A549 (cell line): ENCODE data around the gene NRXN3. TPM values are rescaled to one million over a fixed set of nuclear protein-coding genes. Genes with fewer than 3 reads are reported as not detected.

Experiments used
- ATAC-seq, 2 experiments: fragments of 200-7000 bp in 1 of 2; fragments of >200 bp in 1 of 2; cut with Nextera tagmentation in 1 of 2; cut with Tn5 transposase in 1 of 2; 3 replicates each; pipeline versions ENCODE4 v1.8.0 to v1.9.1; 2018 to 2020; ENCODE audit warnings: mild to moderate bottlenecking in 1 of 2, moderate library complexity in 1 of 2
- CTCF ChIA-PET: fragments of 300-600 bp; sonication (Branson Sonifier 250); formaldehyde crosslinking; extraction: SDS; loops from one replicate; lab custom pipeline; 2021; ENCODE audit warnings: antibody characterized with exemption, inconsistent platforms; lab: Yijun Ruan, JAX
- POLR2A ChIA-PET: fragments of 350-600 bp; formaldehyde crosslinking; extraction: SDS; loops from one replicate; lab custom pipeline; 2021; ENCODE audit warnings: antibody characterized with exemption, inconsistent platforms; lab: Yijun Ruan, JAX
- DNase-seq, 2 experiments: peaks; one replicate each; pipeline versions ENCODE4 v3.0.0 to v3.0.0-alpha.2; 2011 to 2016; ENCODE audit warnings: low read depth in 1 of 2, low spot score in 1 of 2
- FAIRE-seq: peaks from 2 replicates; lab custom pipeline; 2011; peaks lifted over from hg19 to GRCh38; lab: Jason Lieb, UNC
- H3K27ac ChIP-seq, 2 experiments: fragments of >200 bp; sonication (Bioruptor Twin); formaldehyde crosslinking; 3 replicates each; pipeline ENCODE4 v1.5.1; 2016 to 2017
- H3K4me1 ChIP-seq: fragments of >200 bp; sonication (Bioruptor Twin); formaldehyde crosslinking; 3 replicates; pipeline ENCODE4 v1.6.1; 2016
- H3K4me2 ChIP-seq: fragments of >200 bp; sonication (Bioruptor Twin); formaldehyde crosslinking; 3 replicates; pipeline ENCODE4 v1.6.1; 2016
- H3K4me3 ChIP-seq: fragments of >200 bp; sonication (Bioruptor Twin); formaldehyde crosslinking; 3 replicates; pipeline ENCODE4 v1.5.1; 2016
- H3K9me3 ChIP-seq: fragments of >200 bp; sonication (Bioruptor Twin); formaldehyde crosslinking; 3 replicates; pipeline ENCODE4 v1.6.1; 2016
- CHD4 ChIP-seq: fragments of 200-600 bp; sonication (generic); IDR thresholded peaks from 2 replicates; pipeline ENCODE4 v1.6.1; 2016; ENCODE audit warnings: antibody characterized with exemption, mild to moderate bottlenecking, borderline replicate concordance
- EHMT2 ChIP-seq: fragments of 200-600 bp; sonication (generic); IDR thresholded peaks from 2 replicates; pipeline ENCODE4 v1.6.1; 2016; ENCODE audit warnings: antibody characterized with exemption, low read depth, mild to moderate bottlenecking, moderate library complexity
- ELK1 ChIP-seq: fragments of 150-350 bp; IDR thresholded peaks from 2 replicates; pipeline ENCODE4 v1.6.1; 2014; ENCODE audit warnings: low read depth, mild to moderate bottlenecking, low read length
- EP300 ChIP-seq, 2 experiments: fragments of >200 bp; sonication (Bioruptor Twin); formaldehyde crosslinking; IDR thresholded peaks; 2 replicates in 1 of 2; 3 replicates in 1 of 2; pipeline ENCODE4 v1.6.1; 2016 to 2017
- ESRRA ChIP-seq: fragments of 150-350 bp; IDR thresholded peaks from 2 replicates; pipeline ENCODE4 v1.6.1; 2014; ENCODE audit warnings: mild to moderate bottlenecking, low read length, borderline replicate concordance
- FOXS1 ChIP-seq: fragments of 250-450 bp; sonication (Bioruptor Pico); IDR thresholded peaks from 2 replicates; pipeline ENCODE4 v1.5.0; 2020; ENCODE audit warnings: mild to moderate bottlenecking, moderate library complexity
- HDAC2 ChIP-seq: fragments of 200-600 bp; sonication (generic); IDR thresholded peaks from 2 replicates; pipeline ENCODE4 v1.6.1; 2016
- HMGXB4 ChIP-seq: fragments of 250-450 bp; sonication (Bioruptor Pico); IDR thresholded peaks from 2 replicates; pipeline ENCODE4 v1.5.0; 2021; ENCODE audit warnings: mild to moderate bottlenecking, moderate library complexity, borderline replicate concordance
- HOXA7 ChIP-seq: fragments of 250-450 bp; sonication (Bioruptor Pico); IDR thresholded peaks from 2 replicates; pipeline ENCODE4 v1.5.0; 2020; ENCODE audit warnings: mild to moderate bottlenecking, moderate library complexity
- HOXB13 ChIP-seq: fragments of 250-450 bp; sonication (Bioruptor Pico); IDR thresholded peaks from 2 replicates; pipeline ENCODE4 v1.5.0; 2020; ENCODE audit warnings: low read depth, mild to moderate bottlenecking, moderate library complexity
- JUNB ChIP-seq: fragments of >200 bp; sonication (Bioruptor Twin); formaldehyde crosslinking; IDR thresholded peaks from 2 replicates; pipeline ENCODE4 v1.6.1; 2016
- KDM1A ChIP-seq: fragments of 200-600 bp; sonication (generic); IDR thresholded peaks from 2 replicates; pipeline ENCODE4 v1.6.1; 2016; ENCODE audit warnings: low read depth, mild to moderate bottlenecking
- MAFK ChIP-seq: fragments of 450-650 bp; IDR thresholded peaks from 2 replicates; pipeline ENCODE4 v1.6.1; 2014; ENCODE audit not compliant: partially characterized antibody
- MAZ ChIP-seq: fragments of 150-350 bp; IDR thresholded peaks from 2 replicates; pipeline ENCODE4 v1.6.1; 2014; ENCODE audit warnings: antibody characterized with exemption, low read depth, low read length, borderline replicate concordance
- NFE2L2 ChIP-seq: fragments of 150-350 bp; conservative IDR thresholded peaks from 2 replicates; pipeline ENCODE4 v1.6.1; 2014; ENCODE audit warnings: low read length
- RARB ChIP-seq: fragments of 250-450 bp; sonication (Bioruptor Pico); IDR thresholded peaks from 2 replicates; pipeline ENCODE4 v1.8.0; 2021; ENCODE audit warnings: mild to moderate bottlenecking, moderate library complexity
- RCOR1 ChIP-seq: fragments of 150-350 bp; IDR thresholded peaks from 2 replicates; pipeline ENCODE4 v1.6.1; 2014; ENCODE audit warnings: antibody characterized with exemption, low read length, low read depth
- RNF2 ChIP-seq: fragments of 200-600 bp; sonication (generic); IDR thresholded peaks from 2 replicates; pipeline ENCODE4 v1.6.1; 2016; ENCODE audit warnings: low read depth, mild to moderate bottlenecking, antibody characterized with exemption, moderate library complexity, borderline replicate concordance
- SMC3 ChIP-seq: fragments of >200 bp; sonication (Bioruptor Twin); formaldehyde crosslinking; IDR thresholded peaks from 3 replicates; pipeline ENCODE4 v1.6.1; 2018; ENCODE audit warnings: inconsistent platforms
- SREBF2 ChIP-seq: fragments of 450-650 bp; IDR thresholded peaks from 2 replicates; pipeline ENCODE4 v1.6.1; 2014; ENCODE audit warnings: mild to moderate bottlenecking, moderate library complexity
- ZC3H11A ChIP-seq: fragments of 450-650 bp; IDR thresholded peaks from 2 replicates; pipeline ENCODE4 v1.6.1; 2014; ENCODE audit warnings: antibody characterized with exemption, mild to moderate bottlenecking
- ZFP36 ChIP-seq: fragments of 450-650 bp; IDR thresholded peaks from 2 replicates; pipeline ENCODE4 v1.6.1; 2014; ENCODE audit warnings: borderline replicate concordance; ENCODE audit not compliant: partially characterized antibody
- WGBS: methylation state at CpG from one replicate; pipeline ENCODE4 v1.1.6; 2017; ENCODE audit errors: missing lambda C conversion rate; 5-methylcytosine and 5-hydroxymethylcytosine counted together
- polyA plus RNA-seq, 4 experiments: library from polyadenylated mRNA; depleted of rRNA in 3 of 4; stranded (reverse); fragments of >200 nt; fragmentation: RNase III in 1 of 4; extraction: RNeasy Plus Mini Kit Qiagen cat#74134 plus additional on column Dnase treatment in 1 of 4; gene quantifications; 2 replicates in 3 of 4; 3 replicates in 1 of 4; pipeline ENCODE4 v1.2.3, GENCODE V29; 2011 to 2017
- TF ChIP-seq, protein P1 (sequence below): IDR thresholded peaks from 2 replicates; pipeline ENCODE4 v1.6.1; 2012; ENCODE audit warnings: low read depth, borderline replicate concordance
- TF ChIP-seq, protein P2 (sequence below): fragments of 250-450 bp; sonication (Bioruptor Pico); IDR thresholded peaks from 2 replicates; pipeline ENCODE4 v1.5.0; 2020; ENCODE audit warnings: low read depth, mild to moderate bottlenecking, moderate library complexity
- TF ChIP-seq, protein P3 (sequence below): fragments of >200 bp; sonication (Bioruptor Twin); formaldehyde crosslinking; IDR thresholded peaks from 3 replicates; pipeline ENCODE4 v1.5.1; 2016

NRXN3 gene
- polyA plus RNA-seq, 2 of the 4 experiments (the other 2 are of a cell fraction): 0.62 to 2.3 TPM

DNA sequence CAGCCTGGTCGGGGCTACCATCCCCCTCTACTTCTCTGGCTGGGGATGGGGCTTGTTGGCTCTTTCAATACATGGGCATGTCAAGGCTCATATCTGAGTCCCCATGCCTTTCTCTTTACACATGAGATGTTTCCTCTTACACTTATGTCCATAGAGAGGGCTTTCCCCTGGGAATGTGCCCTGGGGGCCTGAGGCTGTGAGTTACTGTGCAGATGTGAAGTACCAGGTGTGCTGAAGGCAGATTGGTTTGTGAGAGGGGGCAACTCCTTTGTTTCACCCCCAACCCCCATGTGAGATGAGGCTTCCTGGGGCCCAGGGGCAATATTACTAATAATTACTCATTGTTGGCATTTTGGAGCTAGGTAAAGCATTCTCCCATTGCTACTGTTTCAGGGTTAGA, 32.8 kb downstream of the NRXN3 start:
- H3K4me3 ChIP-seq: no peak overlapping the region
- TF ChIP-seq MAZ: no peak
- TF ChIP-seq ZC3H11A: no peak
- TF ChIP-seq JUNB: no peak
- no peak for TF ChIP-seq RNF2
- TF ChIP-seq KDM1A: no peak
- TF ChIP-seq RARB (CRISPR knock-in tag): no peak
- TF ChIP-seq, protein P1, sequence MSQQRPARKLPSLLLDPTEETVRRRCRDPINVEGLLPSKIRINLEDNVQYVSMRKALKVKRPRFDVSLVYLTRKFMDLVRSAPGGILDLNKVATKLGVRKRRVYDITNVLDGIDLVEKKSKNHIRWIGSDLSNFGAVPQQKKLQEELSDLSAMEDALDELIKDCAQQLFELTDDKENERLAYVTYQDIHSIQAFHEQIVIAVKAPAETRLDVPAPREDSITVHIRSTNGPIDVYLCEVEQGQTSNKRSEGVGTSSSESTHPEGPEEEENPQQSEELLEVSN: no peak
- TF ChIP-seq SREBF2: no peak
- TF ChIP-seq ELK1: no peak
- no peak for TF ChIP-seq MAFK
- TF ChIP-seq SMC3: no peak
- TF ChIP-seq ZFP36: no peak
- TF ChIP-seq FOXS1: no peak
- TF ChIP-seq EP300 (IDR thresholded peaks at IDR 0.05): no peak
- no peak overlapping the region for H3K4me2 ChIP-seq
- ChIA-PET CTCF (no interaction called here), POLR2A (no interaction called here)
- FAIRE-seq: no peak
- DNase-seq: no peak
- ATAC-seq: no peak
- 0% methylated on average over 1 of the region's 1 CpG for WGBS
- no peaks in the 10 kb centered on the region for H3K4me1 ChIP-seq
- H3K27ac ChIP-seq: no peak overlapping the region
- H3K9me3 ChIP-seq: no peaks in the 10 kb centered on the region

DNA sequence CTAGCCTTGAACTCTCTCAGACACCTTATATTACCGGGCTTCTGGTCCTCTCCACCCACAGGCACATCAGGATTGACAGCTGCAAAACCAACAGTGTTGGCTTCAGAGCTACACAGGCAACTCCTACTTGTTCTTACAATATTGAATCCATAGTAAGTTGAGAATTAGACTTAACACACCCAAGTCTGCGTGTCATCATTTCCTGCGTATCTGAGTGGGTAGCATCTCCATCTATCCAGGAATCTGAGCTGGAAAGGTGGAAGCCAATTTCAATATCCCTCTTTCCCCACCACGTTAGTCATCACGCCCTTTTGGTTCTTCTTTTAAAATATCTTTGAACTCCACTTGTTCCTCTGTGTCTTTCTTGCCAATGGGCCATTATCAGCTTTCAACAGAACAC, 37.2 kb downstream of the NRXN3 start:
- ChIA-PET CTCF (no interaction called here), POLR2A (no interaction called here)
- WGBS: 2% methylated on average over 5 of the region's 5 CpGs
- no peak overlapping the region for H3K4me2 ChIP-seq
- no peaks in the 10 kb centered on the region for H3K4me1 ChIP-seq
- DNase-seq (no peak), FAIRE-seq (no peak), ATAC-seq (no peak)
- no peak overlapping the region for H3K27ac ChIP-seq
- no peaks in the 10 kb centered on the region for H3K9me3 ChIP-seq
- TF ChIP-seq CHD4: no peak
- TF ChIP-seq, protein P2, sequence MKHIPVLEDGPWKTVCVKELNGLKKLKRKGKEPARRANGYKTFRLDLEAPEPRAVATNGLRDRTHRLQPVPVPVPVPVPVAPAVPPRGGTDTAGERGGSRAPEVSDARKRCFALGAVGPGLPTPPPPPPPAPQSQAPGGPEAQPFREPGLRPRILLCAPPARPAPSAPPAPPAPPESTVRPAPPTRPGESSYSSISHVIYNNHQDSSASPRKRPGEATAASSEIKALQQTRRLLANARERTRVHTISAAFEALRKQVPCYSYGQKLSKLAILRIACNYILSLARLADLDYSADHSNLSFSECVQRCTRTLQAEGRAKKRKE (CRISPR knock-in tag): no peak
- TF ChIP-seq HOXA7 (CRISPR knock-in tag): no peak
- no peak for TF ChIP-seq ESRRA
- TF ChIP-seq, protein P3, sequence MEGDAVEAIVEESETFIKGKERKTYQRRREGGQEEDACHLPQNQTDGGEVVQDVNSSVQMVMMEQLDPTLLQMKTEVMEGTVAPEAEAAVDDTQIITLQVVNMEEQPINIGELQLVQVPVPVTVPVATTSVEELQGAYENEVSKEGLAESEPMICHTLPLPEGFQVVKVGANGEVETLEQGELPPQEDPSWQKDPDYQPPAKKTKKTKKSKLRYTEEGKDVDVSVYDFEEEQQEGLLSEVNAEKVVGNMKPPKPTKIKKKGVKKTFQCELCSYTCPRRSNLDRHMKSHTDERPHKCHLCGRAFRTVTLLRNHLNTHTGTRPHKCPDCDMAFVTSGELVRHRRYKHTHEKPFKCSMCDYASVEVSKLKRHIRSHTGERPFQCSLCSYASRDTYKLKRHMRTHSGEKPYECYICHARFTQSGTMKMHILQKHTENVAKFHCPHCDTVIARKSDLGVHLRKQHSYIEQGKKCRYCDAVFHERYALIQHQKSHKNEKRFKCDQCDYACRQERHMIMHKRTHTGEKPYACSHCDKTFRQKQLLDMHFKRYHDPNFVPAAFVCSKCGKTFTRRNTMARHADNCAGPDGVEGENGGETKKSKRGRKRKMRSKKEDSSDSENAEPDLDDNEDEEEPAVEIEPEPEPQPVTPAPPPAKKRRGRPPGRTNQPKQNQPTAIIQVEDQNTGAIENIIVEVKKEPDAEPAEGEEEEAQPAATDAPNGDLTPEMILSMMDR: no peak
- no peak for TF ChIP-seq HOXB13 (CRISPR knock-in tag)
- TF ChIP-seq RCOR1: no peak
- no peak for TF ChIP-seq SREBF2
- no peak for TF ChIP-seq EHMT2
- no peak for TF ChIP-seq HMGXB4
- no peak for TF ChIP-seq SMC3
- no peak for TF ChIP-seq FOXS1
- no peak for TF ChIP-seq HDAC2
- no peak for TF ChIP-seq NFE2L2
- no peak overlapping the region for H3K4me3 ChIP-seq
